WI38 (cell line): ENCODE results near the gene GRIA1.

ENCODE experiments used
- H3K4me3 ChIP-seq: 2 replicates; pipeline ENCODE4 v1.5.1; 2011; ENCODE audit warnings: low read depth, mild to moderate bottlenecking, control low read depth, low read length
- TF ChIP-seq, protein P1 (sequence below): IDR thresholded peaks from 2 replicates; pipeline ENCODE4 v1.5.1; 2012; ENCODE audit warnings: low read depth, mild to moderate bottlenecking, control low read depth, low read length

GRIA1 gene

GRCh38 chr5:153490118-153491037 lies at the start of gene GRIA1:
TSS of gene GRIA1 (plus strand) at chr5:153490670.
- H3K4me3 ChIP-seq: peak within 1 kb of the TSS; percentile 41
- TF ChIP-seq, protein P1, sequence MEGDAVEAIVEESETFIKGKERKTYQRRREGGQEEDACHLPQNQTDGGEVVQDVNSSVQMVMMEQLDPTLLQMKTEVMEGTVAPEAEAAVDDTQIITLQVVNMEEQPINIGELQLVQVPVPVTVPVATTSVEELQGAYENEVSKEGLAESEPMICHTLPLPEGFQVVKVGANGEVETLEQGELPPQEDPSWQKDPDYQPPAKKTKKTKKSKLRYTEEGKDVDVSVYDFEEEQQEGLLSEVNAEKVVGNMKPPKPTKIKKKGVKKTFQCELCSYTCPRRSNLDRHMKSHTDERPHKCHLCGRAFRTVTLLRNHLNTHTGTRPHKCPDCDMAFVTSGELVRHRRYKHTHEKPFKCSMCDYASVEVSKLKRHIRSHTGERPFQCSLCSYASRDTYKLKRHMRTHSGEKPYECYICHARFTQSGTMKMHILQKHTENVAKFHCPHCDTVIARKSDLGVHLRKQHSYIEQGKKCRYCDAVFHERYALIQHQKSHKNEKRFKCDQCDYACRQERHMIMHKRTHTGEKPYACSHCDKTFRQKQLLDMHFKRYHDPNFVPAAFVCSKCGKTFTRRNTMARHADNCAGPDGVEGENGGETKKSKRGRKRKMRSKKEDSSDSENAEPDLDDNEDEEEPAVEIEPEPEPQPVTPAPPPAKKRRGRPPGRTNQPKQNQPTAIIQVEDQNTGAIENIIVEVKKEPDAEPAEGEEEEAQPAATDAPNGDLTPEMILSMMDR: no peak

DNA sequence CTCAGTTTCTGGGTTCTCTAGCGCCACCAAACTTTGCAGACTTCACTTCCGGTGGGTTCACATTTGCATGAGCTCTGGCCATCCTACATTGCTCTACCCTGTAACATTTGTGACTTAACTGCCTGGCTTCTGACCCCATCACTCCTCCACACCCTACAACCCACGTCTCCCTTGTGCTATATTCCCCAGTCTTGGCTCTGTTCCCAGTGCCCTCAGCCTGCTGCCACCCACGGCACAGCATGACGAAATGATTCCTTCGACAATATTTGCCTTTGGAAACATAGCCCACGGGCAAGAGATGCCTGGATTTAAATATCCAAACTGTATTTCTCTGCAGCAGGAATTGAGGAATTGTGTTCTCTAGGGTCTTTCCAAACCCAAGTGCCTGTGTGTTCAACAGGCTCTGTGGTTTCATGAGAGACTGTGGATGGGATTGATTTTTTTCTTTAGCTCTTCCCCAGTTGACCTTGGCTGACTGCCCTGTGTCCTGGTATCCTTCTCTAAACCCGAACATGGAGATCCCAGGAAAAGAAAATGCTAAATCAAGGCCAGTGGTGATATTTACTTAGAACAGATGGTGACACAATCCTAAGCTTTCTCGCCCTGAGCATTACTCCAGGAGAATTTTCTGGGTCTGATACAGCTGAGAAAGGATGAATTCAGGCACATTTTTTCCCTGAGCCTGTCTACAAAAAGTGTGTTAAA lies 44.4 kb upstream of the GRIA1 start:
- TF ChIP-seq, protein P1: no peak
- no peak overlapping the region for H3K4me3 ChIP-seq

DNA sequence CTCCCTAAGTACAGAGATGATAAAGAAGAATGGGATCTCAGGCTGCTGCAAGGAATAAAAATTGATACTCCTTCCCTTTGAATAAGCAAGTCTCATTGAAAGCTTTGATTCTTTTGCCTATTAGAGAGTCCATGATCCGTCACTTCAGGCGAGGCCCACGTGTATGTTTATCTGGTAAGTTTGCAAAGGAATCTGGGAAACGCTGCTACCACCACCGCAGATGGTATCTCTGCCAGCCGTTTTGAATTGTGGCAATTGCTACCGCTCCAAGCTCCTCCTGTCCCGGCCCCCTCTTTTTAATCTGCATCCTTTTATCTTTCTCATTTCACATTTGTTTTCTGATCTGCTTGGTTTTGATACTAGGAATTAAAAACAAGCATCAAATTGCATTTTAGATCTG lies 42.9 kb upstream of the GRIA1 start:
- no peak overlapping the region for H3K4me3 ChIP-seq
- TF ChIP-seq, protein P1: no peak

DNA sequence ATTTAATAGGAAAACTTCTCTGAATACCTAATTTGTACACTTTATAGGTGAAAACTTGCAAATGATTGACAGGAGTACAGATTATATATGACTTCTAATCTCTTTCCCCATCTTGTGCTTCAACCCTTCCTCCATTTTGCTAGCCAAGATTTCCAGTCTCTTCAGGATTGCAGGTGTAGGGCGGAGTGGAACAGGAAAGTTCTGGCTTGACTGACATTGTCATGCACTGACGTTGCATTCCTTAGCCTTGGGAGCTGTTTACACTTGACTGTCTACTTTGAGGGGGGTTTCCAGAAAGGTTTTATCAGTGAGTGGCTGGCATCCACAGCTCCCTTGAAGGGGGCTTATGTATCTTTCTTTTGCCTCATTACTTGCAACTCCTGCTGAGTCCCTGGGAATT lies 34.1 kb upstream of the GRIA1 start:
- TF ChIP-seq, protein P1: no peak
- H3K4me3 ChIP-seq: no peak overlapping the region

DNA sequence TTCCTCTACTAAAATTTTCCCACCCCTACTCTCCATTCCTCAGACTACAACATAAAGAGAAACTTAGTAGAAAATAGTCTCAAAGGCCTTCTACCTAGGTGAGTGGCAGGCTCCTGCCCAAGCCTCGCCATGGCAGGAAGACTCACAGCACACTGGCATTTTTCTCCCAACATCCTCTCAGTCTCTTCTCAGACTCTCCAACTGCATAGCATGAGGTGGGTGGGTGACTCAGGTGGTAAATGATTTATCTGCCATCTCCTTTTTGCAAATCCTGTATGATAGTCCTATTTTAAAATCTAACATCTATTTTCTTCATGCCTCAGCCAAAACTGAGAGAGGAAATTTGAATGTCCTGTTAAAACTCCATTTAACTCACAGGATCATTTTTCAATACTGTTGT lies 33.5 kb upstream of the GRIA1 start:
- no peak overlapping the region for H3K4me3 ChIP-seq
- TF ChIP-seq, protein P1: no peak

DNA sequence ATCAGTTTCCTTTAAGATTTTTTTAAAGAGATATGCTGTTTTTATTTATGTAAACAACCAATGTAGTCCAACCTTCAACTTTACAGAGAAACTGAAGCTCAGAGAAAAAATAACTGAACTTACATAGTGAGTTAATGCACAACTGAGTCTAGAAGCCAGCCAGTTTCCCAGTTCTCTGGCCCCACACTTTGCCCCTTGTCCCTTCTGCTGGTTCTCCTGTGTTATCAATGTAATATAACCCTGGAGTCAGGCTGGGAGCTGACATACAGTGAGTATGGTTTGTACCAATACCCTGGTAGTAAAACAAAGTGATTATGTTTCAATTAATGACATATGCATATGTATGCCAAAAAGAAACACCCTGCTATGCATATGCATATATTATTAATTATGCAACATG lies 32.2 kb upstream of the GRIA1 start:
- no peak overlapping the region for H3K4me3 ChIP-seq
- TF ChIP-seq, protein P1: no peak
